HFFc6 (cell line): ENCODE results near the gene MED25. TPM values are rescaled to one million over a fixed set of nuclear protein-coding genes. Genes with fewer than 3 reads are reported as not detected.
A peak's percentile ranks its signal among the peaks of the same experiment; 100 is the strongest.
"Not testable (repeated sequence)": the region's sequence is repeated elsewhere in the genome, so short reads cannot be mapped to it uniquely, and the experiment has no call there.

Experiments used
- DNase-seq: peaks from one replicate; pipeline ENCODE4 v3.0.0-alpha.2; 2018
- H3K27ac Mint-ChIP-seq: 2 replicates; pipeline ENCODE4 v1.8.0; 2020; ENCODE audit warnings: mild to moderate bottlenecking, mixed read lengths
- H3K27me3 Mint-ChIP-seq: 2 replicates; pipeline ENCODE4 v1.8.0; 2021; ENCODE audit warnings: mild to moderate bottlenecking, moderate library complexity, mixed read lengths; ENCODE audit not compliant: insufficient read depth
- H3K36me3 Mint-ChIP-seq: 2 replicates; pipeline ENCODE4 v1.8.0; 2021; ENCODE audit warnings: low read depth, mixed read lengths
- H3K4me1 Mint-ChIP-seq: 2 replicates; pipeline ENCODE4 v1.8.0; 2020; ENCODE audit warnings: low read depth, mixed read lengths
- H3K4me3 Mint-ChIP-seq: 2 replicates; pipeline ENCODE4 v1.8.0; 2020; ENCODE audit warnings: mild to moderate bottlenecking, moderate library complexity, mixed read lengths
- H3K9me3 Mint-ChIP-seq: 2 replicates; pipeline ENCODE4 v1.8.0; 2020; ENCODE audit warnings: mild to moderate bottlenecking, mixed read lengths
- total RNA-seq, 6 experiments: library from RNA; stranded (reverse); fragmentation: NEBNext Ultra II Directional; extraction: Animal tissue kit (Norgen Biotek cat#: 25700); gene quantifications; 2 replicates in 1 of 6; 3 replicates in 5 of 6; pipeline ENCODE4 v1.2.3, GENCODE V29; 2021
- TF ChIP-seq, protein P1 (sequence below): fragments of 200-600 bp; sonication (generic); IDR thresholded peaks from 2 replicates; pipeline ENCODE4 v1.5.0; 2021; ENCODE audit warnings: antibody characterized with exemption, mild to moderate bottlenecking

Gene MED25
- total RNA-seq, 6 experiments from 2014 or later: 44.5 to 50.6 (median 47.8) TPM

- Mint-ChIP-seq H3K36me3 (no peaks in the 10 kb centered on the region), H3K27me3 (peaks cover 10% of the 10 kb centered on the region), H3K4me1 (peaks cover 38% of the 10 kb centered on the region), H3K9me3 (no peaks in the 10 kb centered on the region), H3K4me3 (peak overlapping the region; percentile 93), H3K27ac (peak overlapping the region; percentile 99)
- TF ChIP-seq, protein P1, sequence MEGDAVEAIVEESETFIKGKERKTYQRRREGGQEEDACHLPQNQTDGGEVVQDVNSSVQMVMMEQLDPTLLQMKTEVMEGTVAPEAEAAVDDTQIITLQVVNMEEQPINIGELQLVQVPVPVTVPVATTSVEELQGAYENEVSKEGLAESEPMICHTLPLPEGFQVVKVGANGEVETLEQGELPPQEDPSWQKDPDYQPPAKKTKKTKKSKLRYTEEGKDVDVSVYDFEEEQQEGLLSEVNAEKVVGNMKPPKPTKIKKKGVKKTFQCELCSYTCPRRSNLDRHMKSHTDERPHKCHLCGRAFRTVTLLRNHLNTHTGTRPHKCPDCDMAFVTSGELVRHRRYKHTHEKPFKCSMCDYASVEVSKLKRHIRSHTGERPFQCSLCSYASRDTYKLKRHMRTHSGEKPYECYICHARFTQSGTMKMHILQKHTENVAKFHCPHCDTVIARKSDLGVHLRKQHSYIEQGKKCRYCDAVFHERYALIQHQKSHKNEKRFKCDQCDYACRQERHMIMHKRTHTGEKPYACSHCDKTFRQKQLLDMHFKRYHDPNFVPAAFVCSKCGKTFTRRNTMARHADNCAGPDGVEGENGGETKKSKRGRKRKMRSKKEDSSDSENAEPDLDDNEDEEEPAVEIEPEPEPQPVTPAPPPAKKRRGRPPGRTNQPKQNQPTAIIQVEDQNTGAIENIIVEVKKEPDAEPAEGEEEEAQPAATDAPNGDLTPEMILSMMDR: no peak
- no peak for DNase-seq
Observed at GRCh38 chr19:49812452-49812996, 5.6 kb upstream of the MED25 start.

DNA sequence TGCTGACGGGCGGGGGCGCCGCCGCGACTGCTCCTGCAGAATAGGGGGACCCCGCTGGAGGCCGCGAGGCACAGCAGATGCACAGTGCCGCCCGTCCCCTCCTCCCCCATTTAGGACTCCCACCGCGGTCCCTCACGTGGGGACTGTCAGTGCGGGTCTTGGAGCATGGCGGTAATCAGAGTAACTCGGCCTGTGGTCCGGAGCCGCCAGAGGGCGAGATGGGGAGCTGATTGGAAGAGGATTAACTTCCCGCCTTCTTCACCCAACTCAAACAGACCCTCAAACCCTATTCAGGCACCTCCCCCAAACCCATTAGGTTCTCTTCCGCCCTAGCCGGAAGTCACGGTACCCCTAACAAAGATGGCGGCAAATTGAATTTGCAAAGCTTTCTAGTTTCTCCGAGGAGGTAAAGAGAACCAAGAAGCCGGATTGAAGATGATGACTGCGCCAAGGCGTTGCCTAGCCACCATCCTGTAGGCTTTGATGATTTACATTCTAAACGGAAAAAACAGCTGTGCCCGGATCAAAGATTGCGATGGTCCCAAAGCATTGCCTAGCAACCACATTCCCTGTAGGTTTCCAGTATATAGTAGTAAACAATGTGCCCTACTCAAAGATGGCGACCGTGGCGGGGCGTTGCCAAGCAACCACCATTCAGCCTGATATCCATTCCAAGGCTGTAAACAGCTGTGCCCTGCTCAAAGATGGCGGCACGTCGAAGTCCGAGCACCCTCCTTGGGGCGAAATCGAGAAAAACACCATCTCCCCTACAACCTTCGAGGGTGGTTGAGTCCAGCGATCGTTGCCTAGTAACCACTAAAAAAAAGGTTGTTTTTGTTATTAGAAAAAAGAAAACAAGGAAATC is 4.9 kb upstream of the MED25 start, which contains the start of gene FUZ:
Gene FUZ (minus strand): TSS at position 296 of the 865 bp plus-strand sequence. CDS start 186 bp downstream, at position 110.
- Mint-ChIP-seq H3K27ac (peak within 1 kb of the TSS; percentile 99), H3K4me1 (peaks cover 38% of the 10 kb centered on the region), H3K36me3 (no peaks in the 10 kb centered on the region)

GRCh38 chr19:49814010-49814409 is 4.1 kb upstream of the MED25 start:
- Mint-ChIP-seq H3K4me3 (peak overlapping the region; percentile 93), H3K36me3 (no peaks in the 10 kb centered on the region), H3K4me1 (peaks cover 34% of the 10 kb centered on the region), H3K27me3 (peaks cover 12% of the 10 kb centered on the region), H3K9me3 (no peaks in the 10 kb centered on the region), H3K27ac (peak overlapping the region; percentile 99)
- no peak for DNase-seq
- TF ChIP-seq, protein P1: no peak

More for the DNA sequence above, 4.9 kb upstream of the MED25 start, which contains the start of gene FUZ:
- TF ChIP-seq, protein P1: peak; percentile 58
- Mint-ChIP-seq H3K27me3 (peaks cover 12% of the 10 kb centered on the region), H3K9me3 (no peaks in the 10 kb centered on the region), H3K4me3 (peak within 1 kb of the TSS; percentile 93)
- DNase-seq: peak; percentile 99

DNA sequence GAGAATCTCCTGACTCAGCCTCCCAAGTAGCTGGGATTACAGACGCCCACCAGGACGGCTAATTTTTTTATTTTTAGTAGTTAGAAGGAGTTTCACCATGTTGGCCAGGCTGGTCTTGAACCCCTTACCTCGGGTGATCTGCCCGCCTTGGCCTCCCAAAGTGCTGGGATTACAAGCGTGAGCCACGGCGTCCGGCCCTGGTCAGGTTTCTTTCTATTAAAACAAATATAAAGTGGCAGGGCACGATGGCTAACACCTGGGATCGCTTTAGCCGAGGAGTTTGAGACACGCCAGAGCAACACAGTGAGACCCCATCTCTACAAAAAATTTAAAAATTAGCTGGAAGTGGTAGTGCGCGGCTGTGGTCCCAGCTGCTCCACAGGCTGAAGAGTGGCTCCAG is 1.5 kb upstream of the MED25 start:
- peak overlapping the region; percentile 100 for H3K27ac Mint-ChIP-seq
- TF ChIP-seq, protein P1: no peak
- DNase-seq: no peak
- no peaks in the 10 kb centered on the region for H3K9me3 Mint-ChIP-seq
- peaks cover 3% of the 10 kb centered on the region for H3K27me3 Mint-ChIP-seq
- H3K4me3 Mint-ChIP-seq: peak overlapping the region; percentile 97; the same call in 1 of the 2 replicates
- H3K36me3 Mint-ChIP-seq: no peaks in the 10 kb centered on the region
- H3K4me1 Mint-ChIP-seq: peaks cover 39% of the 10 kb centered on the region

DNA sequence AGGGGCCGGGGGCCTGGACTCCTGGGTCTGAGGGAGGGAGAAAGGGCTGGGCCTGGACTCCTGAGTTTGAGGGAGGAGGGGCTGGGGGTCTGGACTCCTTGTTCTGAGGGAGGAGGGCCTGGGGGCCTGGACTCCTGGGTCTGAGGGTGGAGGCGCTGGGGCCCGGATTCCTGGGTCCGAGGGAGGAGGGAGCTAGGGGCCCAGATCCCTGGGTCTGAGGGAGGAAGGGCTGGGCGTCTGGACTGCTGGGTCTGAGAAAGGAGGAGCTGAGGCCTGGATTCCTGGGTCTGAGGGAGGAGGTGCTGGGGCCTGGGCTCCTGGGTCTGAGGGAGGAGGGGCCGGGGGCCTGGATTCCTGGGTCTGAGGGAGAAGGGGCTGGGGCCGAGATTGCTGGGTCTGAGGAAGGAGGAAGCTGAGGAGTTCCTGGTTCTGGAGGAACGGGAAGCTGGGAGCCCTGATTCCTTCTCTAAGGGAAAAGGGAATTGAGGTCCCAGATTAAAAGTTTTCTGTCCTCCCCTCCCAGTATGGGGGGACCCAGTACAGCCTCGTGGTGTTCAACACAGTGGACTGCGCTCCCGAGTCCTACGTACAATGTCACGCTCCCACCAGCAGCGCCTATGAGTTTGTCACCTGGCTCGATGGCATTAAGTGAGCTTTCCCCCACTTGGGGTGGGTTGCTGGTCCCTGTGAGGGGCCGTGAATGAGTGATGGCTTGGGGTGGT is 721 bp downstream of the MED25 start:
- H3K9me3 Mint-ChIP-seq: no peaks in the 10 kb centered on the region
- H3K4me1 Mint-ChIP-seq: peaks cover 25% of the 10 kb centered on the region
- H3K27me3 Mint-ChIP-seq: peaks cover 3% of the 10 kb centered on the region; the same call in 1 of the 2 replicates
- no peaks in the 10 kb centered on the region for H3K36me3 Mint-ChIP-seq
- no peak for DNase-seq
- H3K27ac Mint-ChIP-seq: peak overlapping the region; percentile 100
- TF ChIP-seq, protein P1: no peak
- H3K4me3 Mint-ChIP-seq: peak overlapping the region; percentile 97

GRCh38 chr19:49819452-49820115 is 1.5 kb downstream of the MED25 start:
- H3K27me3 Mint-ChIP-seq, H3K36me3 Mint-ChIP-seq, DNase-seq, H3K9me3 Mint-ChIP-seq: not testable (repeated sequence)
- peaks cover 17% of the 10 kb centered on the region for H3K4me1 Mint-ChIP-seq
- H3K27ac Mint-ChIP-seq: peak overlapping the region; percentile 100
- peak overlapping the region; percentile 97 for H3K4me3 Mint-ChIP-seq
